ENCODE results near the gene MAP4K4.

Gene MAP4K4

GRCh38 chr2:101723371-101724124 is 26.0 kb downstream of the MAP4K4 start:
- DNase-seq, result no peak

GRCh38 chr2:101724125-101724474 is 26.6 kb downstream of the MAP4K4 start:
- no peak for DNase-seq

DNA sequence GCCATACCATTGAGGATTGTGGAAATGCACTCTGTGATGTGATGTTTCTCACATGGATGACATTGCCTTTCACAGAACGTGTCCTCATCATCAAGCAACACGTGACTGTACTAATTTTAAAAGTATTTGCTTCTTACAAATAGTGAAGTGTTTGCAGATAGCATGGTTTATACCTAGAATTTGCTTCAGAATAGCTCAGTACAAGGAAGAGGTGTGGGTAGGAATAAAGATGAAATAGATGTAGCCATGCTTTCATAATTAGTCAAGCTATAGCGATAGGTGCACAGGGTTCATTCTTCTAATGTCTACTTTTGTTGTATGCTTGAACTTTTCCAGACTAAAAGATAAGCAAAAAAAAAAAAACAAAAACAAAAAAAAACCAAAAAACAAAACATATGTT is 27.5 kb downstream of the MAP4K4 start:
- no peak for DNase-seq

DNA sequence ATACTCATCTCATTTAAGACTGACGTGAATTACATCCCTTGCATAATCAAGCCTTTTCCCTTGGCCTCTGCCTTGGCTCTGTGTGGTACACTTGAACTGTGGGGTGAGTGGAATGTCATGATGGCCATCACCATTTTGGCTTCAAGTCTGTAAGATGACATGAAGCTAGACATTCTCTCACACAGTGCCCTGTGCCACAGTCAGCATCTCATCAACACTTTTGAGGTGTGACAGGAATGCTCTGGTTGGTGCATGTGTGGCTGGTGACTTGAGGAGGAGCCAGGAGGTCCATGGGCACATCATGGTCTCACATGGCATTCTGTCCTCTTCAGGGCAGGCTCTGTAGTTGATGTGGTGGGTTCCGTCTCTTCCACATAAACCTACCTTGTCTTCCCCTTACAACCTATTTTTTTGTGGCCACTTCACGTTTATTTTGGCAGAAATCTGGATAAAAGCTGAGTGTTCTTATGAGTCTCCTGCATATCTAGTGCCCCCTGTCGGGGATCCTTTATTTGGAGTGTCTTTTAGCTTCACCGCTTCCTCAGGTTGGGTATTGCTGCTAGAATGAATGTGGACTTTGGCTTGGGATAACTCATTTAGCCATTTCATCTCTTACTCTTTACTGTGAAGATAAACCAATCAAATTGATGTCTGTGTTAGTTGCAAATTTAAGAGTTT is 28.1 kb downstream of the MAP4K4 start:
- no peak for DNase-seq

GRCh38 chr2:101728865-101729264 is 31.4 kb downstream of the MAP4K4 start:
- DNase-seq, result no peak

DNA sequence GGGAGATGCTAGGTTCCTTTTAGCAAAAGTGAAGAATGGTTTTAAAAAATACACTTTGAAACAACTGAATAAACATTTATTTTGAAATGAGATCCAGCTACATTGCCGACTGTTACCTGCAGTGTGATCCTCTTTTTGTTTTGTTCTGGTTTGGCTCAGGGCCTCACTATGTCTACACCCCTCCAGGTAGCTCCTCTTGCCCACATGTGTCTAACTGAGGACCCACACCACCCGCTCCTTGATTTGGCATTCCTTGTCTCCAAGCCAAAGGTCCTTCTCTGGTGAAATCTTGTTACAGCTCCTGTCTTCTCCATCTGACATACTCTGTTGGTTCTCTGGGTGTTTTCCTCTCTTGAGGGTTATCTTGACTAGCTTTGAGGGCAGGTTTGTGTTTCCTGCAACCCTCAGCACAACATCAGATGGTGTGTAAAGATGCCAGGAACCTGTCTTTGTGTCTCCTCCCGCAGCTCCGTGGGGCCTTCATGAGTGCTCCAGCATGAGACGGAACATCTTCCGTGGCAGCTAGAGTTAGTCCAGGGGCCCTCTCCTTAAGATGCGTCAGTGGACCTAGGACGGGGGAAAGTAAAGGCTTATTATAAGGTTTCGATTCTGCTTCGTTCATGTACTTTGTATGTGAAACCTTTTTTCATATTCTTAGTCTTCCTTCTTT is 32.1 kb downstream of the MAP4K4 start:
- DNase-seq, result no peak

- DNase-seq, result no peak
Measured at GRCh38 chr2:101731221-101732054, 33.9 kb downstream of the MAP4K4 start.

DNA sequence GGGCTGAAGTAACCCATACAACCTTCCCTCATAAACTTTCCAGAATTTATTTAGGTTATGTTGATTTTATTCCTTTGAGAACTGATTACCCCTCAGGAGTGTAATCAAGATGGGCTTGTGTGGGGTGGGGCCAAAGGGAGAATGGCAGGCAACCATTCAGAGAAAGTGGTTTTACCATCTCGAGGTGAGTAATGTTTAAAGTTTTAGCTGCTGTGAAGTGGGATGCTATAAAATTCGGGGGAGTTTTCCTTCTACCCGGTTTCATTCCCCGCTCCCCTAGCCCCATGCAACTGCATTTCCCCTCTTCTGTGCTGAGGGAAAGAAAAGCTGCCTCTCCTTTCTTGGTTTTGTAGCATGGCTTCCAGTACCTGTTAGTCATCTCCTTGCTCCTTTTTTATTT is 34.7 kb downstream of the MAP4K4 start:
- no peak for DNase-seq

GRCh38 chr2:101732773-101733256 is 35.3 kb downstream of the MAP4K4 start:
- no peak for DNase-seq

GRCh38 chr2:101733257-101733993 is 35.9 kb downstream of the MAP4K4 start:
- DNase-seq, result no peak

DNA sequence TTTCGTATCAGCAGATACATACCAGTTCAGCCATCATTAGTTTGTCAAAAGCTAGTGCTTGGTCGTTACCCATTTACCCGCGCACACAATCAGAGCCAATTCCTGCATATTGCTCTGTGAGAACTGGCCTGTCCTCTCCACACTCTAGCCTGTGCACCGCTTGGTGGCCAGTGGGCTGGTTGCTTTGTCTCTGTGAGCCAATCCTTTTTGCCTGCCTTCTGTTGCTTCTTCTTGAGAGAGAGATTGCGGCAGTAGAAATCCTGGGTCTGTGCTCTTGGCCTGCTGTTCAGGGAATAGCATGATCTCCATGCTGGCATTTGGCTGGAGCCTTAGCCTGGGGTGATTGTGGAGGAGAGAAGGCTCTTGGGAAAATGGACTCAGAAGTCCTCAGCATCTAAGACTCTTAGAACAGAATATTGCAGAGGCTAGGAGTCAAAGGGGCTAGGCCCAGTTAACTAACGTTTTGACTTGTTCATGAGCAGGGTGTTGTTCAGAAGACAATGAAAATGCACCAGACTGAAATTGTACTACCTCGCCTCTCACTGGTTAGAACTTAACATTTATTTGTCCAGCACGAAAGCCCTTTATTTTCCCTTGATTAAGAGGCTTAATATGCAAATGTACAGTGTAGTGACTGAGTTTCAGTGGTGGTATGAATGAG is 37.1 kb downstream of the MAP4K4 start:
- DNase-seq, result no peak

- no peak for DNase-seq
Measured at GRCh38 chr2:101735166-101735533, 37.6 kb downstream of the MAP4K4 start.

DNA sequence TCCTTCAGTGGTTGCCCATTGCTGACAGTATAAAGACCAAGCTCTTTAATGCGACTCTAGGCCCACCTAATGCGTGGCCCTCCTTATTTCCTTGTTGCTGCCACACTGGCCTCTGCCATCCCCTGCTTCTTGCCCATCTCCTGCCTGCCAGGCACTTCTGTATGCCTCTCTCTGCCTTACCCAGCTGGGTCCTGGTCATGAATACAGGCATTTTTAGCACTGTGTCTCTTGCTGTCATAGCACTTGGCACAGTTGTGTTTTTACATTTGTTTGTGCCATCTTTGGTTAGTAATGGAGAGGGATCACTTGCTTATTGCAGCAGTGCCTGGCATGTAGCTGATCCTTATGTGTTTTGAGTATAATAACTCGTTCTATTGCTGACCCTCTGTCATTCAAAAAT is 38.7 kb downstream of the MAP4K4 start:
- DNase-seq, result no peak

- no peak for DNase-seq
Measured at GRCh38 chr2:101736861-101737291, 39.4 kb downstream of the MAP4K4 start.

- no peak for DNase-seq
Measured at GRCh38 chr2:101737478-101738255, 40.2 kb downstream of the MAP4K4 start.

DNA sequence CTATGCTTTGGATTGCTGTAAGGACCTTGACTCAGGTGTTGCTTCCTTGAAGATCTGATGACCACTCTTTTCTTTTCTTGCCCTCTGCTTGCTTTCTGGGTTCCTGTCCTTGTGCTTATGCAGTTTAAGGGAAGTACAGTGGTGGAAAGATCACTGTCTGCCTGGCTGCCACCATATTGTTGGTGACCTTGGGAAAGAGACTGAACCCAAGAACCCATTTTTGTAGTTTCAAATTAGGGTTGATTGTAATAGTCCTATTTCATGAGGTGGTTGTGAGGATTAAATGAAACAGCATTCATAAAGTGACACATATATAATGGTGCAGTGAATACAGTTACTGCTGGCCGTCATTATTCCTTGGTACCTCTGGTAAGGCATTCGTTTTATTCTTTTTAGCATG is 41.1 kb downstream of the MAP4K4 start:
- no peak for DNase-seq

DNA sequence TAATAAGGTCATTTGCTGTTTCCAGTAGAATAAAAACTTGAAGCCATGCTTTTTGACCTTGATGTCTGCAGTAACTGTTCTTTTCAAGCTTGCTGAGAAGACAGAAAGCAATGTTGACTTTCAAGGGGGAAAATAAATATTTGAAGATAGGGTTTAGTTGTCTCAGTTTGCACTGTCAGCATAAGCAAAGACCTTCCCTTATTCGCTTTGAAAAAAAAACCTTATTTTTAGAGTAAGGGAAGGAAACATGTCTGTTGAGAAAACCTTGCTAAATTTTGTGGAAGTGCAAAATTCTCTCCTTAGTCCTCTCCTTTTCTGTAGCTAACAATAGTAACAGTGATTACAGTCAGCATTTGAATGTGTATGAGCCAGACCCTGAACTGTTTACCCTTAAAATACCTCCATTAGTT is 43.1 kb downstream of the MAP4K4 start:
- DNase-seq, result no peak

- no peak for DNase-seq
Measured at GRCh38 chr2:101741775-101742520, 44.4 kb downstream of the MAP4K4 start.

- no peak for DNase-seq
Measured at GRCh38 chr2:101742547-101742946, 45.0 kb downstream of the MAP4K4 start.

- no peak for DNase-seq
Measured at GRCh38 chr2:101743288-101743687, 45.8 kb downstream of the MAP4K4 start.
